ENCODE data around the gene CHID1. TPM values are rescaled to one million over a fixed set of nuclear protein-coding genes. Genes with fewer than 3 reads are reported as not detected.
A peak's percentile ranks its signal among the peaks of the same experiment; 100 is the strongest.

The CHID1 gene
- total and polyA plus RNA-seq, 2 experiments from 2014 or later: 54.1 to 67.3 TPM

DNA sequence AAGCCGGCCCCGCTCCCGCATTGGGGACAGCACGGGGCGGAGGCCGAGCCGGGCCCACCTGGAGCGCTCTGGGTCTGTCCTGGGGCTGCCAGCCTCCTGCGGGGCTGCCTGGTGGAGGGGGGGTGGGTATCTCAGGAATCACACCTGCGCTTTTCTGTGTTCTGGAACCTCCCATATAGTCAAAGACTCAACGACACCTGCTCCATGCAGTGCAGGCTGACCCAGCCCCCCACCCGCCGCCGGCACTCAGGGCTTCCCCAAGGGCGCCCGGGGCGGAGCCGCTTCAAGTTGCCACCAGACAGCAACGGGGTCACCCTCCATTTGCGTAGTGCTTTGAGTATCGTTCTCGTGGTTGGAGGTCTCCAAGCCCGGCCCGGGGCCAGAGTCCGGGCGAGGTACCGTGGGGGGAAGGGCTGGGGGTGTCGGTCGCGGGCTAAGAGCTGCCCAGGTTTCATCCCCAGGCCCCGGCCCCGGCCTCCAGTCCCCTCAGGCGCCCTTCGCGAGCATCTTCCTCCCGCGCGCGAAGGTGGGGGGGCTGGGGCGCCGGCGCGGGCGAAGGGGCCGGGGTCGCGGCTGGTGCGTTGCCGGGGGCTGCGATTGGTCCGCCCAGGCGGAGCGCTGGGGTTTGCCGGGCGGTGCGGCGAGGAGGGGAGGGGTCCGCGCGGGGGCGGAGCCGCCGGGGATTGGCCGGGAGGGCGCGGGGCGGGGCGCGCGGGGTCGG lies 61.3 kb downstream of the CHID1 start:
- no peaks in the 10 kb centered on the region for H3K9me3 Mint-ChIP-seq
- Histone ChIP-seq H2AFZ (no peak overlapping the region), H3F3A (replicated peaks; ENCODE audit: low read depth) (0 out of 2 replicates have a peak, but pooled peaks cover 5% of the 10 kb centered on the region), H3K36me3 (ENCODE audit: insufficient read depth) (no peaks in the 10 kb centered on the region), H3K4me3 (peak overlapping the region; percentile 70), H3K4me2 (peak overlapping the region; percentile 90), H3K9me2 (ENCODE audit: insufficient read depth) (no peaks in the 10 kb centered on the region), H3K4me1 (ENCODE audit: insufficient read depth) (peaks cover 31% of the 10 kb centered on the region), H3K27me3 (ENCODE audit: insufficient read depth) (no peaks in the 10 kb centered on the region), H3K27ac (ENCODE audit: low read depth) (no peak overlapping the region), H3K79me2 (replicated peaks; ENCODE audit: insufficient read depth) (0 out of 2 replicates have a peak, but pooled peaks cover 3% of the 10 kb centered on the region), H4K20me1 (replicated peaks; ENCODE audit: insufficient read depth) (peaks cover 17% of the 10 kb centered on the region)
- peaks cover 28% of the 10 kb centered on the region for H3K4me1 Mint-ChIP-seq
- ATAC-seq (peak; percentile 17), DNase-seq (ENCODE audit: low spot score) (peak; percentile 84)
- peaks cover 18% of the 10 kb centered on the region for H3K27me3 Mint-ChIP-seq (ENCODE audit: insufficient read depth, low read depth, poor library complexity)
- peak overlapping the region; percentile 66 for H3K4me3 Mint-ChIP-seq
- H3K27ac Mint-ChIP-seq: no peak overlapping the region
- TF ChIP-seq, protein P1, sequence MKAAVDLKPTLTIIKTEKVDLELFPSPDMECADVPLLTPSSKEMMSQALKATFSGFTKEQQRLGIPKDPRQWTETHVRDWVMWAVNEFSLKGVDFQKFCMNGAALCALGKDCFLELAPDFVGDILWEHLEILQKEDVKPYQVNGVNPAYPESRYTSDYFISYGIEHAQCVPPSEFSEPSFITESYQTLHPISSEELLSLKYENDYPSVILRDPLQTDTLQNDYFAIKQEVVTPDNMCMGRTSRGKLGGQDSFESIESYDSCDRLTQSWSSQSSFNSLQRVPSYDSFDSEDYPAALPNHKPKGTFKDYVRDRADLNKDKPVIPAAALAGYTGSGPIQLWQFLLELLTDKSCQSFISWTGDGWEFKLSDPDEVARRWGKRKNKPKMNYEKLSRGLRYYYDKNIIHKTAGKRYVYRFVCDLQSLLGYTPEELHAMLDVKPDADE (IDR thresholded peaks at IDR 0.05): no peak
- TF ChIP-seq EZH2phosphoT487 (IDR thresholded peaks at IDR 0.05; ENCODE audit: unreplicated experiment): no peak
- TF ChIP-seq JUNB (IDR thresholded peaks at IDR 0.05; ENCODE audit: unreplicated experiment): no peak
- no peak for TF ChIP-seq EZH2 (IDR thresholded peaks at IDR 0.05; ENCODE audit: low read depth, unreplicated experiment)
- TF ChIP-seq, protein P2, sequence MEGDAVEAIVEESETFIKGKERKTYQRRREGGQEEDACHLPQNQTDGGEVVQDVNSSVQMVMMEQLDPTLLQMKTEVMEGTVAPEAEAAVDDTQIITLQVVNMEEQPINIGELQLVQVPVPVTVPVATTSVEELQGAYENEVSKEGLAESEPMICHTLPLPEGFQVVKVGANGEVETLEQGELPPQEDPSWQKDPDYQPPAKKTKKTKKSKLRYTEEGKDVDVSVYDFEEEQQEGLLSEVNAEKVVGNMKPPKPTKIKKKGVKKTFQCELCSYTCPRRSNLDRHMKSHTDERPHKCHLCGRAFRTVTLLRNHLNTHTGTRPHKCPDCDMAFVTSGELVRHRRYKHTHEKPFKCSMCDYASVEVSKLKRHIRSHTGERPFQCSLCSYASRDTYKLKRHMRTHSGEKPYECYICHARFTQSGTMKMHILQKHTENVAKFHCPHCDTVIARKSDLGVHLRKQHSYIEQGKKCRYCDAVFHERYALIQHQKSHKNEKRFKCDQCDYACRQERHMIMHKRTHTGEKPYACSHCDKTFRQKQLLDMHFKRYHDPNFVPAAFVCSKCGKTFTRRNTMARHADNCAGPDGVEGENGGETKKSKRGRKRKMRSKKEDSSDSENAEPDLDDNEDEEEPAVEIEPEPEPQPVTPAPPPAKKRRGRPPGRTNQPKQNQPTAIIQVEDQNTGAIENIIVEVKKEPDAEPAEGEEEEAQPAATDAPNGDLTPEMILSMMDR (conservative IDR thresholded peaks at IDR 0.05; ENCODE audit: low read depth in 2 of 2): no peak
- no peak for TF ChIP-seq NANOG (IDR thresholded peaks at IDR 0.05; ENCODE audit: borderline replicate concordance)
- TF ChIP-seq, protein P3, sequence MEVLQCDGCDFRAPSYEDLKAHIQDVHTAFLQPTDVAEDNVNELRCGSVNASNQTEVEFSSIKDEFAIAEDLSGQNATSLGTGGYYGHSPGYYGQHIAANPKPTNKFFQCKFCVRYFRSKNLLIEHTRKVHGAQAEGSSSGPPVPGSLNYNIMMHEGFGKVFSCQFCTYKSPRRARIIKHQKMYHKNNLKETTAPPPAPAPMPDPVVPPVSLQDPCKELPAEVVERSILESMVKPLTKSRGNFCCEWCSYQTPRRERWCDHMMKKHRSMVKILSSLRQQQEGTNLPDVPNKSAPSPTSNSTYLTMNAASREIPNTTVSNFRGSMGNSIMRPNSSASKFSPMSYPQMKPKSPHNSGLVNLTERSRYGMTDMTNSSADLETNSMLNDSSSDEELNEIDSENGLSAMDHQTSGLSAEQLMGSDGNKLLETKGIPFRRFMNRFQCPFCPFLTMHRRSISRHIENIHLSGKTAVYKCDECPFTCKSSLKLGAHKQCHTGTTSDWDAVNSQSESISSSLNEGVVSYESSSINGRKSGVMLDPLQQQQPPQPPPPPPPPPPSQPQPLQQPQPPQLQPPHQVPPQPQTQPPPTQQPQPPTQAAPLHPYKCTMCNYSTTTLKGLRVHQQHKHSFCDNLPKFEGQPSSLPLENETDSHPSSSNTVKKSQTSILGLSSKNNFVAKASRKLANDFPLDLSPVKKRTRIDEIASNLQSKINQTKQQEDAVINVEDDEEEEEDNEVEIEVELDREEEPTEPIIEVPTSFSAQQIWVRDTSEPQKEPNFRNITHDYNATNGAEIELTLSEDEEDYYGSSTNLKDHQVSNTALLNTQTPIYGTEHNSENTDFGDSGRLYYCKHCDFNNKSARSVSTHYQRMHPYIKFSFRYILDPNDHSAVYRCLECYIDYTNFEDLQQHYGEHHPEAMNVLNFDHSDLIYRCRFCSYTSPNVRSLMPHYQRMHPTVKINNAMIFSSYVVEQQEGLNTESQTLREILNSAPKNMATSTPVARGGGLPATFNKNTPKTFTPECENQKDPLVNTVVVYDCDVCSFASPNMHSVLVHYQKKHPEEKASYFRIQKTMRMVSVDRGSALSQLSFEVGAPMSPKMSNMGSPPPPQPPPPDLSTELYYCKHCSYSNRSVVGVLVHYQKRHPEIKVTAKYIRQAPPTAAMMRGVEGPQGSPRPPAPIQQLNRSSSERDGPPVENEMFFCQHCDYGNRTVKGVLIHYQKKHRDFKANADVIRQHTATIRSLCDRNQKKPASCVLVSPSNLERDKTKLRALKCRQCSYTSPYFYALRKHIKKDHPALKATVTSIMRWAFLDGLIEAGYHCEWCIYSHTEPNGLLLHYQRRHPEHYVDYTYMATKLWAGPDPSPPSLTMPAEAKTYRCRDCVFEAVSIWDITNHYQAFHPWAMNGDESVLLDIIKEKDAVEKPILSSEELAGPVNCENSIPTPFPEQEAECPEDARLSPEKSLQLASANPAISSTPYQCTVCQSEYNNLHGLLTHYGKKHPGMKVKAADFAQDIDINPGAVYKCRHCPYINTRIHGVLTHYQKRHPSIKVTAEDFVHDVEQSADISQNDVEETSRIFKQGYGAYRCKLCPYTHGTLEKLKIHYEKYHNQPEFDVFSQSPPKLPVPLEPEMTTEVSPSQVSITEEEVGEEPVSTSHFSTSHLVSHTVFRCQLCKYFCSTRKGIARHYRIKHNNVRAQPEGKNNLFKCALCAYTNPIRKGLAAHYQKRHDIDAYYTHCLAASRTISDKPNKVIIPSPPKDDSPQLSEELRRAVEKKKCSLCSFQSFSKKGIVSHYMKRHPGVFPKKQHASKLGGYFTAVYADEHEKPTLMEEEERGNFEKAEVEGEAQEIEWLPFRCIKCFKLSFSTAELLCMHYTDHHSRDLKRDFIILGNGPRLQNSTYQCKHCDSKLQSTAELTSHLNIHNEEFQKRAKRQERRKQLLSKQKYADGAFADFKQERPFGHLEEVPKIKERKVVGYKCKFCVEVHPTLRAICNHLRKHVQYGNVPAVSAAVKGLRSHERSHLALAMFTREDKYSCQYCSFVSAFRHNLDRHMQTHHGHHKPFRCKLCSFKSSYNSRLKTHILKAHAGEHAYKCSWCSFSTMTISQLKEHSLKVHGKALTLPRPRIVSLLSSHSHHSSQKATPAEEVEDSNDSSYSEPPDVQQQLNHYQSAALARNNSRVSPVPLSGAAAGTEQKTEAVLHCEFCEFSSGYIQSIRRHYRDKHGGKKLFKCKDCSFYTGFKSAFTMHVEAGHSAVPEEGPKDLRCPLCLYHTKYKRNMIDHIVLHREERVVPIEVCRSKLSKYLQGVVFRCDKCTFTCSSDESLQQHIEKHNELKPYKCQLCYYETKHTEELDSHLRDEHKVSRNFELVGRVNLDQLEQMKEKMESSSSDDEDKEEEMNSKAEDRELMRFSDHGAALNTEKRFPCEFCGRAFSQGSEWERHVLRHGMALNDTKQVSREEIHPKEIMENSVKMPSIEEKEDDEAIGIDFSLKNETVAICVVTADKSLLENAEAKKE (CRISPR knock-in tag; IDR thresholded peaks at IDR 0.05): no peak
- TF ChIP-seq ZNF114 (CRISPR knock-in tag; IDR thresholded peaks at IDR 0.05): no peak
- no peak for TF ChIP-seq ZNF331 (CRISPR knock-in tag; IDR thresholded peaks at IDR 0.05; ENCODE audit: low read depth)
- TF ChIP-seq, protein P4, sequence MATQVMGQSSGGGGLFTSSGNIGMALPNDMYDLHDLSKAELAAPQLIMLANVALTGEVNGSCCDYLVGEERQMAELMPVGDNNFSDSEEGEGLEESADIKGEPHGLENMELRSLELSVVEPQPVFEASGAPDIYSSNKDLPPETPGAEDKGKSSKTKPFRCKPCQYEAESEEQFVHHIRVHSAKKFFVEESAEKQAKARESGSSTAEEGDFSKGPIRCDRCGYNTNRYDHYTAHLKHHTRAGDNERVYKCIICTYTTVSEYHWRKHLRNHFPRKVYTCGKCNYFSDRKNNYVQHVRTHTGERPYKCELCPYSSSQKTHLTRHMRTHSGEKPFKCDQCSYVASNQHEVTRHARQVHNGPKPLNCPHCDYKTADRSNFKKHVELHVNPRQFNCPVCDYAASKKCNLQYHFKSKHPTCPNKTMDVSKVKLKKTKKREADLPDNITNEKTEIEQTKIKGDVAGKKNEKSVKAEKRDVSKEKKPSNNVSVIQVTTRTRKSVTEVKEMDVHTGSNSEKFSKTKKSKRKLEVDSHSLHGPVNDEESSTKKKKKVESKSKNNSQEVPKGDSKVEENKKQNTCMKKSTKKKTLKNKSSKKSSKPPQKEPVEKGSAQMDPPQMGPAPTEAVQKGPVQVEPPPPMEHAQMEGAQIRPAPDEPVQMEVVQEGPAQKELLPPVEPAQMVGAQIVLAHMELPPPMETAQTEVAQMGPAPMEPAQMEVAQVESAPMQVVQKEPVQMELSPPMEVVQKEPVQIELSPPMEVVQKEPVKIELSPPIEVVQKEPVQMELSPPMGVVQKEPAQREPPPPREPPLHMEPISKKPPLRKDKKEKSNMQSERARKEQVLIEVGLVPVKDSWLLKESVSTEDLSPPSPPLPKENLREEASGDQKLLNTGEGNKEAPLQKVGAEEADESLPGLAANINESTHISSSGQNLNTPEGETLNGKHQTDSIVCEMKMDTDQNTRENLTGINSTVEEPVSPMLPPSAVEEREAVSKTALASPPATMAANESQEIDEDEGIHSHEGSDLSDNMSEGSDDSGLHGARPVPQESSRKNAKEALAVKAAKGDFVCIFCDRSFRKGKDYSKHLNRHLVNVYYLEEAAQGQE (IDR thresholded peaks at IDR 0.05; ENCODE audit: unreplicated experiment): no peak
- no peak for TF ChIP-seq STAT1 (IDR thresholded peaks at IDR 0.05; ENCODE audit: unreplicated experiment)
- no peak for TF ChIP-seq CREB1 (CRISPR knock-in tag; IDR thresholded peaks at IDR 0.05; ENCODE audit: low read depth)
- TF ChIP-seq POLR2AphosphoS5 (IDR thresholded peaks at IDR 0.05; ENCODE audit: low read depth): no peak
- H3K36me3 Mint-ChIP-seq (ENCODE audit: low read depth): no peaks in the 10 kb centered on the region

Measured in GM23338 (cell line).